Esophagus squamous epithelium (tissue), 4 donors: ENCODE results near the gene MCM5.

ENCODE experiments used
- CTCF ChIP-seq, 6 experiments: fragments of 450-650 bp in 4 of 6; fragments of 200-600 bp in 2 of 6; sonication (generic) in 2 of 6; IDR thresholded peaks; one replicate each; pipeline ENCODE4 v1.5.1; 2016 to 2019; ENCODE audit warnings: antibody characterized with exemption in 6 of 6, mild to moderate bottlenecking in 4 of 6, moderate library complexity in 4 of 6
- POLR2A ChIP-seq, 4 donors: fragments of 450-650 bp; IDR thresholded peaks; one replicate each; pipeline ENCODE4 v1.6.1; 2017; ENCODE audit warnings: antibody characterized with exemption in 4 of 4, mild to moderate bottlenecking in 4 of 4, moderate library complexity in 3 of 4

DNA sequence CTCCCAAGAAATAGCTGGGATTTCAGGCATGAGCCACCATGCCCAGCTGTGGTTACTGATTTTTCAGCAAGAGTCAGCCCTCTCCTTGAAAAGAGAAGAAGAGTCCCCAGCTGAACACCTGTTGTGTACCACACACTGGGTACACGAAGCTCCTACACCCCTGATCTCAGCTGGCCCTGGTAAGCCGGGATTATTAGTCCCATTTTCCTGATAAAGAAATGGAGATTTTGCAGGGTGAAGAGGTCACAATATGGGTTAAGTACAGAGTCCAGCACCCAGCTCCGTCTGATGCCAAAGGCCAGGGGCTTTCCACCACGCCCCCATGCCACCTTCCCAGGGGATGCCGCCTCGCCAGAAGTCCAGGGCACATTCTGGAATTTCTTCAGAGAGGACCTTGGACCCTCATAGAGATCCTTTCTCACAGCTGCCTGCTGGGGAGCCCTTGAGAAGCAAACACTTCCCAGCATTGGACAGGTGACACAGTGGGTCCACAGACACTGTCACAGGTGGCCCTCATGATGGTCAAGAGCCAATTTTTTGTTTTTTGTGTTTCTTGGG, 38.9 kb upstream of the MCM5 start:
- no peak for TF ChIP-seq CTCF (IDR thresholded peaks at IDR 0.05)
- no peak for TF ChIP-seq POLR2A (IDR thresholded peaks at IDR 0.05)
